Measurements from ENCODE around the gene SLC11A2. TPM values are rescaled to one million over a fixed set of nuclear protein-coding genes. Genes with fewer than 3 reads are reported as not detected.
A peak's percentile ranks its signal among the peaks of the same experiment; 100 is the strongest.

The SLC11A2 gene
- total and polyA plus RNA-seq, 9 of the 15 experiments (the other 6 are each of a cell fraction or from before 2014, with no cell fraction given) = 21.1 to 54.0 (median 32.9) TPM

- peak; percentile 59 for ATAC-seq
- TF ChIP-seq HDAC1 (IDR thresholded peaks at IDR 0.05) = 0 out of 4 replicates have a peak, but pooled peaks of 1 of the 2 experiments have one; percentile 17
- TF ChIP-seq, protein P1, sequence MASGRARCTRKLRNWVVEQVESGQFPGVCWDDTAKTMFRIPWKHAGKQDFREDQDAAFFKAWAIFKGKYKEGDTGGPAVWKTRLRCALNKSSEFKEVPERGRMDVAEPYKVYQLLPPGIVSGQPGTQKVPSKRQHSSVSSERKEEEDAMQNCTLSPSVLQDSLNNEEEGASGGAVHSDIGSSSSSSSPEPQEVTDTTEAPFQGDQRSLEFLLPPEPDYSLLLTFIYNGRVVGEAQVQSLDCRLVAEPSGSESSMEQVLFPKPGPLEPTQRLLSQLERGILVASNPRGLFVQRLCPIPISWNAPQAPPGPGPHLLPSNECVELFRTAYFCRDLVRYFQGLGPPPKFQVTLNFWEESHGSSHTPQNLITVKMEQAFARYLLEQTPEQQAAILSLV (tag; IDR thresholded peaks at IDR 0.05) = 0 out of 2 replicates have a peak, but pooled peaks have one; percentile 44
- peak; percentile 73; the same call in 1 of the 2 replicates for TF ChIP-seq CEBPG (CRISPR knock-in tag; IDR thresholded peaks at IDR 0.05)
- TF ChIP-seq CEBPG (tag; conservative IDR thresholded peaks at IDR 0.05 in 1 of 2, IDR thresholded peaks at IDR 0.05 in 1 of 2) = peak in 1 of 2 experiments; percentile 67; a peak in 2 of 4 replicates
- TF ChIP-seq, protein P2, sequence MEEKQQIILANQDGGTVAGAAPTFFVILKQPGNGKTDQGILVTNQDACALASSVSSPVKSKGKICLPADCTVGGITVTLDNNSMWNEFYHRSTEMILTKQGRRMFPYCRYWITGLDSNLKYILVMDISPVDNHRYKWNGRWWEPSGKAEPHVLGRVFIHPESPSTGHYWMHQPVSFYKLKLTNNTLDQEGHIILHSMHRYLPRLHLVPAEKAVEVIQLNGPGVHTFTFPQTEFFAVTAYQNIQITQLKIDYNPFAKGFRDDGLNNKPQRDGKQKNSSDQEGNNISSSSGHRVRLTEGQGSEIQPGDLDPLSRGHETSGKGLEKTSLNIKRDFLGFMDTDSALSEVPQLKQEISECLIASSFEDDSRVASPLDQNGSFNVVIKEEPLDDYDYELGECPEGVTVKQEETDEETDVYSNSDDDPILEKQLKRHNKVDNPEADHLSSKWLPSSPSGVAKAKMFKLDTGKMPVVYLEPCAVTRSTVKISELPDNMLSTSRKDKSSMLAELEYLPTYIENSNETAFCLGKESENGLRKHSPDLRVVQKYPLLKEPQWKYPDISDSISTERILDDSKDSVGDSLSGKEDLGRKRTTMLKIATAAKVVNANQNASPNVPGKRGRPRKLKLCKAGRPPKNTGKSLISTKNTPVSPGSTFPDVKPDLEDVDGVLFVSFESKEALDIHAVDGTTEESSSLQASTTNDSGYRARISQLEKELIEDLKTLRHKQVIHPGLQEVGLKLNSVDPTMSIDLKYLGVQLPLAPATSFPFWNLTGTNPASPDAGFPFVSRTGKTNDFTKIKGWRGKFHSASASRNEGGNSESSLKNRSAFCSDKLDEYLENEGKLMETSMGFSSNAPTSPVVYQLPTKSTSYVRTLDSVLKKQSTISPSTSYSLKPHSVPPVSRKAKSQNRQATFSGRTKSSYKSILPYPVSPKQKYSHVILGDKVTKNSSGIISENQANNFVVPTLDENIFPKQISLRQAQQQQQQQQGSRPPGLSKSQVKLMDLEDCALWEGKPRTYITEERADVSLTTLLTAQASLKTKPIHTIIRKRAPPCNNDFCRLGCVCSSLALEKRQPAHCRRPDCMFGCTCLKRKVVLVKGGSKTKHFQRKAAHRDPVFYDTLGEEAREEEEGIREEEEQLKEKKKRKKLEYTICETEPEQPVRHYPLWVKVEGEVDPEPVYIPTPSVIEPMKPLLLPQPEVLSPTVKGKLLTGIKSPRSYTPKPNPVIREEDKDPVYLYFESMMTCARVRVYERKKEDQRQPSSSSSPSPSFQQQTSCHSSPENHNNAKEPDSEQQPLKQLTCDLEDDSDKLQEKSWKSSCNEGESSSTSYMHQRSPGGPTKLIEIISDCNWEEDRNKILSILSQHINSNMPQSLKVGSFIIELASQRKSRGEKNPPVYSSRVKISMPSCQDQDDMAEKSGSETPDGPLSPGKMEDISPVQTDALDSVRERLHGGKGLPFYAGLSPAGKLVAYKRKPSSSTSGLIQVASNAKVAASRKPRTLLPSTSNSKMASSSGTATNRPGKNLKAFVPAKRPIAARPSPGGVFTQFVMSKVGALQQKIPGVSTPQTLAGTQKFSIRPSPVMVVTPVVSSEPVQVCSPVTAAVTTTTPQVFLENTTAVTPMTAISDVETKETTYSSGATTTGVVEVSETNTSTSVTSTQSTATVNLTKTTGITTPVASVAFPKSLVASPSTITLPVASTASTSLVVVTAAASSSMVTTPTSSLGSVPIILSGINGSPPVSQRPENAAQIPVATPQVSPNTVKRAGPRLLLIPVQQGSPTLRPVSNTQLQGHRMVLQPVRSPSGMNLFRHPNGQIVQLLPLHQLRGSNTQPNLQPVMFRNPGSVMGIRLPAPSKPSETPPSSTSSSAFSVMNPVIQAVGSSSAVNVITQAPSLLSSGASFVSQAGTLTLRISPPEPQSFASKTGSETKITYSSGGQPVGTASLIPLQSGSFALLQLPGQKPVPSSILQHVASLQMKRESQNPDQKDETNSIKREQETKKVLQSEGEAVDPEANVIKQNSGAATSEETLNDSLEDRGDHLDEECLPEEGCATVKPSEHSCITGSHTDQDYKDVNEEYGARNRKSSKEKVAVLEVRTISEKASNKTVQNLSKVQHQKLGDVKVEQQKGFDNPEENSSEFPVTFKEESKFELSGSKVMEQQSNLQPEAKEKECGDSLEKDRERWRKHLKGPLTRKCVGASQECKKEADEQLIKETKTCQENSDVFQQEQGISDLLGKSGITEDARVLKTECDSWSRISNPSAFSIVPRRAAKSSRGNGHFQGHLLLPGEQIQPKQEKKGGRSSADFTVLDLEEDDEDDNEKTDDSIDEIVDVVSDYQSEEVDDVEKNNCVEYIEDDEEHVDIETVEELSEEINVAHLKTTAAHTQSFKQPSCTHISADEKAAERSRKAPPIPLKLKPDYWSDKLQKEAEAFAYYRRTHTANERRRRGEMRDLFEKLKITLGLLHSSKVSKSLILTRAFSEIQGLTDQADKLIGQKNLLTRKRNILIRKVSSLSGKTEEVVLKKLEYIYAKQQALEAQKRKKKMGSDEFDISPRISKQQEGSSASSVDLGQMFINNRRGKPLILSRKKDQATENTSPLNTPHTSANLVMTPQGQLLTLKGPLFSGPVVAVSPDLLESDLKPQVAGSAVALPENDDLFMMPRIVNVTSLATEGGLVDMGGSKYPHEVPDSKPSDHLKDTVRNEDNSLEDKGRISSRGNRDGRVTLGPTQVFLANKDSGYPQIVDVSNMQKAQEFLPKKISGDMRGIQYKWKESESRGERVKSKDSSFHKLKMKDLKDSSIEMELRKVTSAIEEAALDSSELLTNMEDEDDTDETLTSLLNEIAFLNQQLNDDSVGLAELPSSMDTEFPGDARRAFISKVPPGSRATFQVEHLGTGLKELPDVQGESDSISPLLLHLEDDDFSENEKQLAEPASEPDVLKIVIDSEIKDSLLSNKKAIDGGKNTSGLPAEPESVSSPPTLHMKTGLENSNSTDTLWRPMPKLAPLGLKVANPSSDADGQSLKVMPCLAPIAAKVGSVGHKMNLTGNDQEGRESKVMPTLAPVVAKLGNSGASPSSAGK (IDR thresholded peaks at IDR 0.05) = 0 out of 2 replicates have a peak, but pooled peaks have one; percentile 30
- TF ChIP-seq NFATC3 (IDR thresholded peaks at IDR 0.05) = peak; percentile 87; the same call in 1 of the 2 replicates
- TF ChIP-seq CHD4 (IDR thresholded peaks at IDR 0.05; ENCODE audit: insufficient read depth, insufficient replicate concordance, low read depth, low read length, poor library complexity, severe bottlenecking) = no peak
- TF ChIP-seq BCOR (IDR thresholded peaks at IDR 0.05) = peak; percentile 71
Measured at GRCh38 chr12:51033457-51034089, 7.4 kb upstream of the SLC11A2 start.

More at GRCh38 chr12:51033457-51034089, 7.4 kb upstream of the SLC11A2 start:
- peak overlapping the region; percentile 10 to 31; a peak in 3 of 4 replicates for H3K9ac ChIP-seq (ENCODE audit: insufficient read depth in 1 of 2, low read depth in 2 of 2, low read length in 2 of 2)
- peaks cover 6 to 12% of the 10 kb centered on the region in 2 experiments; a peak in 3 of 5 replicates for H3K4me1 ChIP-seq (replicated peaks in 1 of 2; ENCODE audit: control insufficient read depth in 2 of 2, insufficient read depth in 2 of 2, low read length in 2 of 2)
- peak overlapping the region; percentile 83 for H2AFZ ChIP-seq (ENCODE audit: low read depth, low read length)
- H4K20me1 ChIP-seq (replicated peaks; ENCODE audit: control insufficient read depth, insufficient read depth, low read length) = no peaks in the 10 kb centered on the region
- no peaks in the 10 kb centered on the region for H3K9me3 ChIP-seq (replicated peaks; ENCODE audit: control insufficient read depth, insufficient read depth, low read depth, low read length)
- peak overlapping the region; percentile 66; the same call in 2 of the 3 replicates for H3K27ac ChIP-seq (ENCODE audit: extremely low read depth, low read depth, low read length)
- WGBS (ENCODE audit: insufficient coverage, low coverage, missing lambda C conversion rate) = 83% methylated on average over 2 of the region's 4 CpGs
- no peaks in the 10 kb centered on the region for H3K36me3 ChIP-seq (ENCODE audit: control insufficient read depth, insufficient read depth, low read length)
- FAIRE-seq (no peak), DNase-seq (ENCODE audit: extremely low read depth in 1 of 4, low spot score in 3 of 4) (peak in 1 of 4 experiments; percentile 24)
- H3K4me2 ChIP-seq (ENCODE audit: insufficient read depth, low read length) = peak overlapping the region; percentile 48; the same call in 1 of the 2 replicates
- no peaks in the 10 kb centered on the region for H3K9me1 ChIP-seq (ENCODE audit: control insufficient read depth, insufficient read depth, low read length)
- H3K79me2 ChIP-seq (ENCODE audit: control insufficient read depth, insufficient read depth, low read length) = no peaks in the 10 kb centered on the region
- in situ Hi-C loops (cut with MboI) = no loop called here
- BruUV-seq (replicated peaks) = no TSS peak
- intact Hi-C loops (cut with micrococcal nuclease) = no loop called here
- H3K27me3 ChIP-seq (ENCODE audit: control insufficient read depth in 2 of 2, insufficient read depth in 2 of 2, low read length in 2 of 2) = no peaks in the 10 kb centered on the region
- POLR2A ChIA-PET = interaction anchor here (0.5 to 1.5 kb wide), 5 partner anchors 7 to 322 kb away, joined by 3 to 5 read pairs (median 3); partner anchors contain the start of gene CSRNP2
- H3K4me3 ChIP-seq = no peak overlapping the region
- CTCF ChIA-PET (ENCODE audit: low intra/inter-chr PET ratio) = interaction anchor here (0.6 kb wide), 1 partner anchor 160 kb away, joined by 3 read pairs; no protein-coding TSS in a partner anchor
